AG09309 (cell line): ENCODE measurements around the gene EZH1.
A peak's percentile ranks its signal among the peaks of the same experiment; 100 is the strongest.

Experiments
- DNase-seq: peaks from one replicate; pipeline ENCODE4 v3.0.0-alpha.2; 2010; ENCODE audit warnings: low read depth
- H3K4me3 ChIP-seq: 2 replicates; pipeline ENCODE4 v1.5.1; 2011; ENCODE audit warnings: mild to moderate bottlenecking, low read depth, low read length, moderate library complexity; ENCODE audit not compliant: control insufficient read depth
- CTCF ChIP-seq: IDR thresholded peaks from 2 replicates; pipeline ENCODE4 v1.5.1; 2011; ENCODE audit warnings: mild to moderate bottlenecking, low read depth, low read length, inconsistent platforms; ENCODE audit not compliant: insufficient read depth, control insufficient read depth; ENCODE audit errors: missing control alignments

Gene EZH1

DNA sequence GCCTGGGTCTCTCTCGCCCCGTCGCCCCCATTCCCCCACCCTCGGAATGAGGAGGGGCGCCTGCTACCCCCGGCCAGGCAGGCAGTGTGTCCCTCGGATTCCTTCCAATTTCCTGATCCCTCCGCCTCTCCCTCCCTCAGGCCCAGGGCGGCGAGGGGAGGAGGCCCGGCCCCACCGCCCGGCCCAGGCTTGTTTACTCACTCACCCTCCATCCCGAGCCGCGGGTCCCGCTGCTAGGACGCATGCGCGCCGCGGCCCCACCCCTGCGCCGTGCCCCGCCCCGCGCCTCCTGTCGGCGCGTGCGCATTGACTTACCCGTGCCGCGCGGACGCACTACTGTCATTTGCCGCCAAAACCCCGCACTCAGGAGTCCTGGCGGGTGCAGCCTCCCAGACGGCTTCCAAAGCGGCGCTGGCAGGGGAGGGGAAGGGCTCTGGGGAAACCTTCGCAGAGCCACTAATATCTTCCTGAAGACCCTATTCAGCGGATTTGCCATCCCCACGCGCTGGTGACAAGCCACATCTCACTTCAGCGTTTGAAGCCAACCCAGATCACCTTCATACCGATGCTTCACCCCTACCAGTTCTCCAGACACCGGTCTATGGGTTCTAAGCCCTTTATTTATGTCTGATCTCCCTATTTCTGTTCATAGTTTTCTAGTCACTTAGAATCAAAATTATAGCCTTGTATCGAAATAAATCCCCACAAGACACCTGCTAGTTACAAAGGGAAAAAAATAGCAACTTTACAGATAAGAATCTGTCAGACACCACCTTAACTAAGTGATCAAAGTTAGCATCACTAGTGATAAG, at the start of gene EZH1:
TSS of gene EZH1 (minus strand) at position 235 of the 812 bp plus-strand sequence. CDS start 16,099 bp downstream, outside the sequence.
- peak; percentile 31 for DNase-seq
- peak within 1 kb of the TSS; percentile 91 for H3K4me3 ChIP-seq
- no peak for TF ChIP-seq CTCF

DNA sequence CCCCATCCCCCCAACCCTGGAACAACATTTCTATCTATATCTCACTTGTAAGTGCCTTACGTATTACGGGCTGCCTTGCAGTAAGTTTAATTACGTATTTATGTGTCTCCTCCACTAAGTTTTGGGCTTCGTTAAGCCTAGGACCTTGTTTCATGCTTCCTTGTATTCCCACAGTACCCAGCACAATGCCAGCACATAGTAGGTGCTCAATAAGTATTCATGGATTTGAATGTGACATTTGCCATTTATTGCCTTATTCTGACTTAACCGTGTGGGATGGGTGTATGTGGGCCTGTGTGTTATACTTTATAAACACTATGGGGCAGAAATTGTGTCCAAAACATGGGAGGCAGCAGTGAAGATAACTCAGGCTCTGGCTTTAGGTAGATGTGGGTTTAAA, 47.7 kb upstream of the EZH1 start:
- no peak overlapping the region for H3K4me3 ChIP-seq
- DNase-seq: no peak
- no peak for TF ChIP-seq CTCF

GRCh38 chr17:42791948-42792347, 47.1 kb upstream of the EZH1 start:
- H3K4me3 ChIP-seq: no peak overlapping the region
- DNase-seq: no peak
- no peak for TF ChIP-seq CTCF

DNA sequence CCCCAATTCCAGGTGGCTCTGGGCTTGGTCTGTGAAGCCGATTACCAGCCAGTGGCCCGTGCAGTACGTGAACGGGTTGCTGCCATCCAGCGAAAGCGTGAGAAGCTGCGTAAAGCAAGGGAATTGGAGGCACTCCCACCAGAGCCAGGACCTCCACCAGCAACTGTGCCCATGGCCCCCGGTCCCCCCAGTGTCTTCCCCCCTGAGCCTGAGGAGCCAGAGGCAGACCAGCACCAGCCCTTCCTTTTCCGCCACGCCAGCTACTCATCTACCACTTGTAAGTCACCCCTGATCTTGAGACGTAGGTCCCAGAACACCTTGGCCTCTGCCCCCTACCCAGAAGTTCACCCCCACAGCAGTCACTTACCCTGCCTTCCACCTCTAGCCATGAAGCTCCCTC, 42.4 kb upstream of the EZH1 start:
- no peak for TF ChIP-seq CTCF
- H3K4me3 ChIP-seq: no peak overlapping the region

DNA sequence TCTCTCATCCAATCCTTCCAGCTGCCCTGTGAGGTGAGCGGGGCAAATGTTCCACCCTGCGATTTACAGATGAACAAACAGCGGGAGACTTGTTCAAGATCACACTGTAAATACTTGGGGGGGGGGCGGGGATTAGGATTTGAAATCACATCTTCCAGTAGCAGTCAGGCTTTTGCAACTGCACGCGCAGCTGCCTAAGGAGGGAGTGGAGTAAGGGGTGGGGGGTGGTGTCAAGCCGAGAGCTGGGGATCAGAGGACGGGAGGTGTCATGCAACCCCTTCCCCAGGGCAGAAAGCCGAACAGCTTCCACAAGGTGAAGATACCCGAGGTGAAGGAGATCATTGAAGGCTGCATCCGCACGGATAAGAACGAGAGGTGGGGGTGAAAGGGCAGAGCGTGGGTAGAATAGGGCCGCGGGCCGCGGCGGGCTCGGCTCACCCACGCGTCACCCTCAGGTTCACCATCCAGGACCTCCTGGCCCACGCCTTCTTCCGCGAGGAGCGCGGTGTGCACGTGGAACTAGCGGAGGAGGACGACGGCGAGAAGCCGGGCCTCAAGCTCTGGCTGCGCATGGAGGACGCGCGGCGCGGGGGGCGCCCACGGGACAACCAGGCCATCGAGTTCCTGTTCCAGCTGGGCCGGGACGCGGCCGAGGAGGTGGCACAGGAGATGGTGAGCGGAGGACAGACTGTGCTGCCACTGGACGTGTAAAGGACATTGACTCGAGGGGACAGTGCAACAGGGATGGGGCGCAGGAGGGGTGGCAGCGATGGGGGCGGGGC, 40.2 kb upstream of the EZH1 start:
- no peak for TF ChIP-seq CTCF

More for the DNA sequence above, 42.4 kb upstream of the EZH1 start:
- no peak for DNase-seq

DNA sequence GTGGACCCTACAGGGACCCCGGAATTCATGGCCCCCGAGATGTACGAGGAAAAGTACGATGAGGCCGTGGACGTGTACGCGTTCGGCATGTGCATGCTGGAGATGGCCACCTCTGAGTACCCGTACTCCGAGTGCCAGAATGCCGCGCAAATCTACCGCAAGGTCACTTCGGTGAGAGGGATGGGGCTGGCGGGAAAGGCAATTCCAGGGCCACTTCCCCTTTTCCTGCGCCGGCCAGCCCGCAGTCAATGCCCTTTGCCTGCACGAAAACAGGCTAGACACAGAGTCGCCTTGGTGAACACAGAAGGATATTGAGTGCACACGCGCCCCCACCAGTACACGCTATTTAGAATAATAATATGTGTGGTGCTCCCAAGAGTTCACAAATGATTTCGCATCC, 39.6 kb upstream of the EZH1 start:
- TF ChIP-seq CTCF: no peak
- no peak overlapping the region for H3K4me3 ChIP-seq
- no peak for DNase-seq

More for the DNA sequence above, 40.2 kb upstream of the EZH1 start:
- no peak for DNase-seq
- H3K4me3 ChIP-seq: no peak overlapping the region
